Osteocyte (in vitro differentiated cells): Measurements from ENCODE around the gene FEV. TPM values are rescaled to one million over a fixed set of nuclear protein-coding genes. Genes with fewer than 3 reads are reported as not detected.

Experiments used
- DNase-seq: peaks from one replicate; pipeline ENCODE4 v3.0.0; 2021; ENCODE audit warnings: mixed read lengths; ENCODE audit not compliant: unreplicated experiment; ENCODE audit errors: extremely low spot score
- H3K27ac Mint-ChIP-seq: one replicate; pipeline ENCODE4 v1.8.0; 2021; ENCODE audit warnings: mild to moderate bottlenecking, mixed read lengths; ENCODE audit not compliant: unreplicated experiment
- H3K27me3 Mint-ChIP-seq: one replicate; pipeline ENCODE4 v1.8.0; 2021; ENCODE audit warnings: mixed read lengths; ENCODE audit not compliant: unreplicated experiment
- H3K36me3 Mint-ChIP-seq: one replicate; pipeline ENCODE4 v1.8.0; 2021; ENCODE audit warnings: mixed read lengths; ENCODE audit not compliant: unreplicated experiment
- H3K4me1 Mint-ChIP-seq: one replicate; pipeline ENCODE4 v1.8.0; 2021; ENCODE audit warnings: mixed read lengths; ENCODE audit not compliant: unreplicated experiment
- H3K4me3 Mint-ChIP-seq: one replicate; pipeline ENCODE4 v1.8.0; 2021; ENCODE audit warnings: mild to moderate bottlenecking, moderate library complexity, mixed read lengths; ENCODE audit not compliant: unreplicated experiment
- H3K9me3 Mint-ChIP-seq: one replicate; pipeline ENCODE4 v1.8.0; 2021; ENCODE audit warnings: mixed read lengths; ENCODE audit not compliant: unreplicated experiment
- CTCF ChIP-seq: fragments of 200-600 bp; sonication (generic); IDR thresholded peaks from 2 replicates; pipeline ENCODE4 v1.5.0; 2021; ENCODE audit warnings: antibody characterized with exemption, mild to moderate bottlenecking, moderate library complexity
- total RNA-seq: library from RNA; stranded (reverse); gene quantifications from 2 replicates; pipeline ENCODE4 v1.2.1, GENCODE V29; 2021

The FEV gene
- total RNA-seq, 1 donor from 2014 or later = not detected

GRCh38 chr2:219021591-219021990 is 36.6 kb upstream of the FEV start:
- Mint-ChIP-seq H3K27me3 (peaks cover 42% of the 10 kb centered on the region), H3K4me1 (no peaks in the 10 kb centered on the region)

GRCh38 chr2:219020604-219021365 is 35.8 kb upstream of the FEV start:
- TF ChIP-seq CTCF = no peak
- no peaks in the 10 kb centered on the region for H3K4me1 Mint-ChIP-seq
- no peak overlapping the region for H3K27ac Mint-ChIP-seq
- no peak overlapping the region for H3K4me3 Mint-ChIP-seq
- H3K27me3 Mint-ChIP-seq = peaks cover 40% of the 10 kb centered on the region
- no peak for DNase-seq
- H3K36me3 Mint-ChIP-seq = no peaks in the 10 kb centered on the region
- no peaks in the 10 kb centered on the region for H3K9me3 Mint-ChIP-seq

More at GRCh38 chr2:219021591-219021990, 36.6 kb upstream of the FEV start:
- H3K36me3 Mint-ChIP-seq = no peaks in the 10 kb centered on the region
- DNase-seq = no peak
- no peak overlapping the region for H3K27ac Mint-ChIP-seq
- no peaks in the 10 kb centered on the region for H3K9me3 Mint-ChIP-seq
- no peak for TF ChIP-seq CTCF
- H3K4me3 Mint-ChIP-seq = no peak overlapping the region

GRCh38 chr2:219019436-219019835 is 34.5 kb upstream of the FEV start:
- H3K27ac Mint-ChIP-seq = no peak overlapping the region
- no peaks in the 10 kb centered on the region for H3K9me3 Mint-ChIP-seq
- no peak for DNase-seq
- peaks cover 30% of the 10 kb centered on the region for H3K27me3 Mint-ChIP-seq
- H3K4me3 Mint-ChIP-seq = no peak overlapping the region
- TF ChIP-seq CTCF = no peak
- H3K36me3 Mint-ChIP-seq = no peaks in the 10 kb centered on the region
- H3K4me1 Mint-ChIP-seq = no peaks in the 10 kb centered on the region

GRCh38 chr2:219018726-219019125 is 33.7 kb upstream of the FEV start:
- no peak for DNase-seq
- H3K36me3 Mint-ChIP-seq = no peaks in the 10 kb centered on the region
- no peak for TF ChIP-seq CTCF
- no peak overlapping the region for H3K4me3 Mint-ChIP-seq
- peaks cover 31% of the 10 kb centered on the region for H3K27me3 Mint-ChIP-seq
- no peaks in the 10 kb centered on the region for H3K4me1 Mint-ChIP-seq
- no peak overlapping the region for H3K27ac Mint-ChIP-seq
- H3K9me3 Mint-ChIP-seq = no peaks in the 10 kb centered on the region

- Mint-ChIP-seq H3K27ac (no peak overlapping the region), H3K27me3 (peaks cover 34% of the 10 kb centered on the region), H3K4me1 (no peaks in the 10 kb centered on the region), H3K4me3 (no peak overlapping the region), H3K9me3 (no peaks in the 10 kb centered on the region), H3K36me3 (no peaks in the 10 kb centered on the region)
- TF ChIP-seq CTCF = no peak
- DNase-seq = no peak
Measured at GRCh38 chr2:219018286-219018685, 33.3 kb upstream of the FEV start.
